Measurements from ENCODE around the gene WDR81. TPM values are rescaled to one million over a fixed set of nuclear protein-coding genes. Genes with fewer than 3 reads are reported as not detected.
"Not testable (repeated sequence)": the region's sequence is repeated elsewhere in the genome, so short reads cannot be mapped to it uniquely, and the experiment has no call there.

Gene WDR81
- total RNA-seq, 1 donor from 2014 or later, result 27.0 TPM

- no peak for DNase-seq (ENCODE audit: low spot score)
- no peak for ATAC-seq
Measured at GRCh38 chr17:1713160-1713877, 11.2 kb upstream of the WDR81 start.

- DNase-seq (ENCODE audit: low spot score), result peak; percentile 54
- ATAC-seq, result no peak
Measured at GRCh38 chr17:1713878-1714426, 10.6 kb upstream of the WDR81 start.

DNA sequence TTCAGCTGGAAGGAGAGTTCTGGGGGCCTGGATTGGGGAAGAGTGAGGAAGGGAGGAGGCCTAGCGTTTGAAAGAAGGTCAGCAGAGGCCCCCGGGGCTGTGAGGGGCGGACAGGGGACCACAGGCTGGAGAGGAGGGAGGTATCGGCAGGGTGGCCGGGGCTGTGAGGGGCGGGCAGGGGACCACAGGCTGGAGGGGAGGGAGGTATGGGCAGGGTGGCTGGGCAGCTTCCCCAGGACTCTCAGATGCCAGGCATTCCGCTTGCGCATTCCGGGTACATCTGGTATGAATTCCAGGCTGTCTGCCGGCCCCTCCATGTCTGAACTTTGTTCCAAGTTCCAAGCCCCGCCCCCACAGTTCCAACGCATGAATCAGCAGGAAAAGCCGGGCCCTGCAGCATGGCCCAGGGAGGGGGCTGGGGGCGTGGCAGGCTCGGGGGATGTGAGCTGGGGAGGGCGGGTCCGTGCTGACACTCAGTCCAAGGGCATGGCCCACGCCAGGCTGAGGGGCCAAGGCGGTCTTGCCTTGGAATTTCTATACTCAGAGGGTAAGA lies 10.0 kb upstream of the WDR81 start:
- DNase-seq (ENCODE audit: low spot score), result peak; percentile 98

DNA sequence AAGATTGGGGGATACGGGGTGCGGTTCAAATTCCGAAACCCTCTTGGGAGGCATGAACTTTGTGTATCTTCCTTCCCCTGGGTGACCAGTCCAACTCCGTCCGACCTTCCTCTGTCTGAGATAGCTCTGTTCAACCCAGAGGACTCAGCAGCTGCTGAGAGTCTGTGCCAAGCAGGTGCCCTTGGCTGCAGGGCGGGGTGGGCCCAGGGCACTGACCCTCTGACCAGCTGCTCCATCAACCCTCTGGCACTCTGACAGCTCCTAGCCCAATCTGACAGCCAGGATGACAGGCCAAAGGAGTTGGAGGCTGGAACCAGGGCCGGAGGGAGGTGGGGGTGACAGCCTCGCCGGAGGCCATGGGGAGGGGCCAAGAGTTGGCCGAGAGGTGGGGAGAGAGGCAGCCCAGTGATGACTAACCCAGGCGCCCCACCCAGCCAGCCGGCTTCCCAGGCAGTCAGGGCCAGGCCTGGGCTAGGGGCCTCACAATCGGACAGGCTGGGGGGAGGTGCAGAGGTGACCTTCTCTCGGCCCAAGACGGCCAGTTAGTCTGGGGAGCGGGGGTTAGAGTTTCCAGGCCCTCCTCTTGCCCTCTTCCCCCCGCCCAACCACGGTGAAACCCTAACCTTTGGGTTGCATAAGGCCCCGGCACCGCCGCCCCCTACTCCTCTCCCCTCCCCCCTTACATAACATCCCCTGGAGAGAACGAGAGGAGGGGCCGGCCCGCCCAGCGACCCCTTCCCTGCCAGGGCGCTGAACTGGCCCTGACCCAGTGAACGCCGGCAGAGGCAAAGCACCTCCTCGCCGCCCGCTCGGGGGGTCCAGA lies 9.3 kb upstream of the WDR81 start:
- ATAC-seq (peak; percentile 48), DNase-seq (ENCODE audit: low spot score) (peak; percentile 96)

More for the DNA sequence above, 10.0 kb upstream of the WDR81 start:
- ATAC-seq, result peak; percentile 38

DNA sequence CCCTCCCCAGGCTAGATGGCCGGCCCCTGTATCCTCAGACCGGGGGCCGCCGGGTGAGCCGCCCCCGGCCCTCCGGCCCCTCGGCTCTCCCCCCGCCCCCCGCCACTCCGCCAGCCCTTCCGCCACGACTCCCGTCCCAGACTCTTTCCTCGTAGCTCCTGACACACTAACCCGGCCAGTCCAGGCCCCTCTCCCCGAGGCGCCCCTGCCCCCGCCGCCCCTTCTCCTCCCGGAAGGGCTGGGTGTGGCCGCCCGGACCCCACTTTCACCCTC lies 8.8 kb upstream of the WDR81 start:
- no peak for DNase-seq (ENCODE audit: low spot score)
- ATAC-seq, result no peak

DNA sequence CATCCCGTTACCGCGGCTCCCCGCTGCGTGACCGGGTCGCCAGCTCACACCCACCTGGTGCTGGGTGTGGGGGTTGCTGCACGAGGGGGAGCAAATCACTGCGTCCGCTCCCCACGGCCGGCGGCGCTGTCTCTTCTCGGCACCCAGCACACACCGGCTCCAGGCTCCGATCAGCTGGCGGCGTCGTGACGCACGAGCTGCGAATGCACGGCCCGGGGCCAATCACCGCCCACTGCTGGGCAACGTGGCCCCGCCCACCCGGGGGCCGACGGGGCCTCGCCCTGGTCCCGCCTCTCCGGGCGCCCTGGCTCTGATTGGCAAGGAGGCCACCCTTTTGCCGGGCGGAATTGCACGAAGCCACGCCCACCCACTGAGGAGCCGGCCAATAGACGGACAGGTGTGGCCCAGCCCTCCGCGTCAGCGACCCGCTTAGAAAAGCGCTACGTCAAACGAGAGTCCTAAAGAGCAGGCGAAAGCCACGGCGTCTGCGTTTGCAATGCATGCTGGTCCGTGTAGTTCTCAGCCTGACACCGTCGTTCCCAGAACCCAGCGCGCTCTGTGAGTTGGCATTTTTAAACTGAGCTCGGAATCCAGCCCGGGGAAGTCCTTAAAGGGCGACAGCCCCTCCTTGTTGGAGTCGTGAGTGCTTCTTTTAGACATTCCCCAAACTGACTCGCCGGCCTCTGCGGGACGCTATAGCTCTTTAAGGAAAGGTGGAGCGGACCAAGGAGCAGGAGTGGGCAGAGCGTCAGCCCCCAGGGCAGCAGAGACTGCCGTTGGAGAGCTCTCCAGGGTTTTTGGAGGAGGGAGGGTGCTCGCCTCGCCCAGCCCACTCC lies 8.2 kb upstream of the WDR81 start:
- peak; percentile 100 for DNase-seq (ENCODE audit: low spot score)

GRCh38 chr17:1716912-1717695 lies 7.4 kb upstream of the WDR81 start:
- peak; percentile 97 for DNase-seq (ENCODE audit: low spot score)
- peak; percentile 55 for ATAC-seq

More for the DNA sequence above, 8.2 kb upstream of the WDR81 start:
- peak; percentile 67 for ATAC-seq

DNA sequence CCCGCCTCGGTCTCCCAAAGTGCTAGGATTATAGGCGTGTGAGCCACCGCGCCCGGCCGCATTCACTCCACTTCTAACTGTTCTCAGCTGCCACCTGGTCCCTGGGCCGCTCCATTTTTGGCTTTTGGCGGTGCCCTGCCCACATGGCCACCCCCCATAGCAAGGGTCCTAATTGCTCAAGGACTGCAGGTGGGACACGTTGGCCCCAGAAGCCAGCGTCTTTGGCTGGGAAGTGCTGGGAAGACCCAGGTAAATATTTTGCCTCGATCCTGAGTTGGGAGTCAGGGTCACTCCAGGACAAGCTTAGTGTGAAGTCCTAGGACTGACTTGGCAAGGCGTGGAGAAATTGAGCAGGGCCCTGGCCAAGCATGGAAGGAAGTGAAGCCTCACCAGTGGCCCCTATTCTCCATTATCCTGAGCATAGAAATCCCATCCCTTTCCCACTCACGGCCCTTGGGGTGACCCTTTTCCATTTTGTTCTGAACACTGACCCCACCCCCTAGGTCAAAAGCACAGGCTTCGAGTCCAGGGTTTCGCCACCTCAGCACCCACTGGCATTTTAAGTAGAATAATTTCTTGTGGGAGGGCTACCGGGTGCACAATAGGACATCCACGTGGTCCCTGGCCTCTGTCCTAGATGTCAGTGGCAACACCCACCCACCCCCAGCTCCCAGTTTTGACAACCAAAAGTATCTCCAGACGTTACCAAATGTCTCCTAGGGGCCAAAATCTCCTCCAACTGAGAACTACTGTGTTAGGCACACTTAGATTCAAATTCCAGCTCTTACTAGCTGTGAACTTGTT lies 5.9 kb upstream of the WDR81 start:
- DNase-seq (ENCODE audit: low spot score) (no peak), ATAC-seq (no peak)

DNA sequence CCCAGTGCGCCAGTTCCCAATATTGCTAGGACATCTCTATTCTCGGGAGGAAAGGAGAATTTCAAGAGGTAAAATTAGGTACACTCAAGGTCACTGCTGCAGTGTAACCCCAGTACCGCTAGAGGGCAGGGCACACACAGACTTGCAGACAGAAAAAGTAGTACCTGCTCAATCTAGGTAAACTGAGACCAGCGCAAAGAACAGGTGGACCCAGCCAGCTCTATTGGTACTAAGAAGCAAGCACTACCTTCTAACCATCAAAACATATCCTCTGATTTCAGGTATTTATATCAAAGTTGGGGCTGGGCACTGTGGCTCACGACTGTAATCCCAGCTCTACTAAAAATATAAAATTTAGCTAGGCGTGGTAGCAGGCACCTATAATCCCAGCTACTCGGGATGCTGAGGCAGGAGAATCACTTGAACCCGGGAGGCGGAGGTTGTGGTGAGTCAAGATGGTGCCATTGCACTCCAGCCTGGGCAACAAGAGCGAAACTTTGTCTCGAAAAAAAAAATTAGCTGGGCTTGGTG lies 3.6 kb upstream of the WDR81 start:
- peak; percentile 71 for DNase-seq (ENCODE audit: low spot score)
- no peak for ATAC-seq

GRCh38 chr17:1722022-1722421 lies 2.5 kb upstream of the WDR81 start:
- not testable (repeated sequence) for ATAC-seq; DNase-seq (ENCODE audit: low spot score)

DNA sequence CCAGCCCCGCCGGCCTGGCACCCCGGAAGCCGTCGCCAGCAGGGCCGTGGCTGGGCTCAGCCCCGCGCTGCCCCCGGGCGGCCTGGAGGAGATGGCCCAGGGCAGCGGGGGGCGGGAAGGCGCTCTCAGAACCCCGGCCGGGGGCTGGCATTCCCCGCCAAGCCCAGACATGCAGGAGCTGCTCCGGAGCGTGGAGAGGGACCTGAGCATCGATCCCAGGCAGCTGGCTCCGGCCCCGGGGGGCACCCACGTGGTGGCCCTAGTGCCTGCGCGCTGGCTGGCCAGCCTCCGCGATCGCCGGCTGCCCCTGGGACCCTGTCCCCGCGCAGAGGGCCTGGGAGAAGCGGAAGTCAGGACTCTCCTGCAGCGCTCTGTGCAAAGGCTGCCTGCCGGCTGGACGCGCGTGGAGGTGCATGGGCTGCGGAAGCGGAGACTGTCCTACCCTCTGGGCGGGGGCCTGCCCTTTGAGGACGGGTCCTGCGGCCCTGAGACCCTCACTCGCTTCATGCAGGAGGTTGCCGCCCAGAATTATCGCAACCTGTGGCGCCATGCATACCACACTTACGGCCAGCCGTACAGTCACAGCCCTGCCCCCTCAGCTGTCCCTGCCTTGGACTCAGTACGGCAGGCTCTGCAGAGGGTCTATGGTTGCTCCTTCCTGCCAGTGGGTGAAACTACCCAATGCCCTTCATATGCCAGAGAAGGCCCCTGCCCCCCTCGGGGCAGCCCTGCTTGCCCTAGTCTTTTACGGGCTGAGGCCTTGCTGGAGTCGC lies 551 bp downstream of the WDR81 start:
- ATAC-seq (peak; percentile 56), DNase-seq (ENCODE audit: low spot score) (peak; percentile 54)

DNA sequence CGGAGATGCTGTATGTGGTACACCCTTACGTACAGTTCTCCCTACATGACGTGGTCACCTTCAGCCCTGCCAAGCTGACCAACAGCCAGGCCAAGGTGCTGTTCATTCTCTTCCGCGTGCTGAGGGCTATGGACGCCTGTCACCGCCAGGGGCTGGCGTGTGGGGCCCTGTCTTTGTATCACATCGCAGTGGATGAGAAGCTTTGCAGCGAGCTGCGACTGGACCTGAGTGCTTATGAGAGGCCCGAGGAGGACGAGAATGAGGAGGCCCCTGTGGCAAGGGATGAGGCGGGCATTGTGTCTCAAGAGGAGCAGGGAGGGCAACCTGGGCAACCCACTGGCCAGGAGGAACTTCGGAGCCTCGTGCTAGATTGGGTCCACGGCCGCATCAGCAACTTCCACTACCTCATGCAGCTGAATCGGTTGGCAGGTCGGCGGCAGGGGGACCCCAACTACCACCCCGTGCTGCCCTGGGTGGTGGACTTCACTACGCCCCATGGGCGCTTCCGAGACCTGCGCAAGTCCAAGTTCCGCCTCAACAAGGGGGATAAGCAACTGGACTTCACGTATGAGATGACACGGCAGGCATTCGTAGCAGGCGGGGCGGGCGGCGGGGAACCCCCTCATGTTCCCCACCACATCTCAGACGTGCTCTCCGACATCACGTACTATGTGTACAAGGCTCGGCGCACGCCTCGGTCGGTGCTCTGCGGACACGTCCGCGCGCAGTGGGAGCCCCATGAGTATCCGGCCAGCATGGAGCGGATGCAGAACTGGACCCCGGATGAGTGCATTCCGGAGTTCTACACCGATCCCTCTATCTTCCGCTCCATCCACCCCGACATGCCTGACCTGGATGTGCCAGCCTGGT lies 1.4 kb downstream of the WDR81 start:
- DNase-seq (ENCODE audit: low spot score) (no peak), ATAC-seq (no peak)

GRCh38 chr17:1726626-1727257 lies 2.2 kb downstream of the WDR81 start:
- no peak for DNase-seq (ENCODE audit: low spot score)

DNA sequence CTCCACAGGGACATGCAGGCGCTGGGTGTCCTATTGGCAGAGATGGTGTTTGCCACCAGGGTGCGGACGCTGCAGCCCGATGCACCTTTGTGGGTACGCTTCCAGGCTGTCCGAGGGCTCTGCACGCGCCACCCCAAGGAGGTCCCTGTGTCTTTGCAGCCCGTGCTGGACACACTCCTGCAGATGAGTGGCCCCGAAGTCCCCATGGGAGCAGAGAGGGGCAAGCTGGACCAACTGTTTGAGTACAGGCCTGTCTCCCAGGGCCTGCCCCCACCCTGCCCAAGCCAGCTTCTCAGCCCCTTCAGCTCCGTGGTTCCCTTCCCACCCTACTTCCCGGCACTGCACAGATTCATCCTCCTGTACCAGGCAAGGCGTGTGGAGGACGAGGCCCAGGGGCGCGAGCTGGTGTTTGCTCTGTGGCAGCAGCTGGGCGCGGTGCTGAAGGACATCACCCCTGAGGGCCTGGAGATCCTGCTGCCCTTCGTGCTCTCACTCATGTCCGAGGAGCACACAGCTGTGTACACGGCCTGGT lies 2.8 kb downstream of the WDR81 start:
- ATAC-seq (peak; percentile 49), DNase-seq (ENCODE audit: low spot score) (no peak)

More at GRCh38 chr17:1726626-1727257, 2.2 kb downstream of the WDR81 start:
- no peak for ATAC-seq

- DNase-seq (ENCODE audit: low spot score) (no peak), ATAC-seq (no peak)
Measured at GRCh38 chr17:1727876-1728630, 3.5 kb downstream of the WDR81 start.

DNA sequence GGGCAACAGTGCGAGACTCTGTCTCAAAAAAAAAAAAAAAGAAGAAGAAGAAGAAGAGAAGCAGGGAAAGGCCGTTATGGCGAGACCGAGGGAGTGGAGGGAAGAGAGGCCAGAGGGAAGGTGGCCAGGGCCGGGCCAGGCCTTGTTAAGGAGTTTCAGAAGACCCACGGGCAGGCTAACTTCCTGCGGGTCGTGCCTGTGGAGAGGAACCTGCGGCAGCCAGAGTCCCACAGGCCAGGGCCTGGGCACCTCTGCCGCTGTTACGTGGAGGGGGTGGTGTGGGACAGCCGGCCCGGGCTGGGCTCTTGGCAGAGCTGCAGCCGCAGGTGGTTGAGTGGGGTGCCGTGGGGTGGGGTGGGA lies 5.4 kb downstream of the WDR81 start:
- DNase-seq (ENCODE audit: low spot score), result no peak
- ATAC-seq, result peak; percentile 7

Data from left lobe of liver (tissue), 2 donors.